Activated CD4-positive, alpha-beta T cell treated with anti-CD3 and anti-CD28 coated beads, Interleukin-2, amount 50 U/mL, for 24 hours (primary cell): Measurements from ENCODE around the gene SPECC1.
"Not testable (repeated sequence)": the region's sequence is repeated elsewhere in the genome, so short reads cannot be mapped to it uniquely, and the experiment has no call there.

Experiments used
- DNase-seq, 2 donors: peaks; one replicate each; pipeline ENCODE4 v3.0.0-alpha.2; 2020; ENCODE audit warnings: low read depth in 1 of 2, low spot score in 1 of 2

The SPECC1 gene

DNA sequence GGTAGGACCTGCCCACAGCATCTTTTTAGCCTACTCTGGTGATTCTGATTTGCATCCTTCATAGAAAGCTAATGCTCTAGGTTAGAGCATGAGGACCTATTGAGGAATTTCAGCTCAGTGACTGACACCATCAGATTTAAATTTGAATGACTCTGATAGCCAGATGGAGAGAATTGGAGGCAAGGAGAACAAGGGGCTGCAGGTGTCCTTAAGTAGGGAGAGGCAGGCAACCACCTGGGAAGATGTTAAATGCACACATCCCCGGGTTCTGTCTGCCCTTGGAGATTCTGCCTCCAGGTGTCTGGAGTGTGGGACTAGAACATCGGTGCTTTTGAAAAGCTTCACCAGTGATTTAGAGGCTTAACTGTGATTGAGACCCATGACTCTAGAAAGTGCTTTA, 221.8 kb downstream of the SPECC1 start:
- DNase-seq = no peak

DNA sequence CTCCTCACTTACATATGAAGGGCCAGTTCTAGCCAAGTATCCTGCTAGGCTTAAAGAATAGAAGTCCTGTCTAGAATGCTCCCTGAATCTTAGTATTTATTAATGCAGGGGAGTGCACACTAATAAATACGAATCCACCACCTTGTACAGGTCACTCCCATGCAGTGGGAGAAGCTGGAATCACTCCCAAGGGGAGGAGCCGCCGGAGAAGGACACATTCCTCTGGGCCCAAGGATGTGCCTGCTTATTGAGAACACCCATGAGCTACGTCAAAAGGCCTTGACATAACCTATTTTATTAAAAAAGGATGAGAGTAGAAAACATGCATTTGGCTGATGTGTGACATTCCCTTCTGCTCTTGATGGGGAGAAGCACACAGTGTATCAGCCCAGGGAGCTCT, 223.5 kb downstream of the SPECC1 start:
- no peak for DNase-seq

DNA sequence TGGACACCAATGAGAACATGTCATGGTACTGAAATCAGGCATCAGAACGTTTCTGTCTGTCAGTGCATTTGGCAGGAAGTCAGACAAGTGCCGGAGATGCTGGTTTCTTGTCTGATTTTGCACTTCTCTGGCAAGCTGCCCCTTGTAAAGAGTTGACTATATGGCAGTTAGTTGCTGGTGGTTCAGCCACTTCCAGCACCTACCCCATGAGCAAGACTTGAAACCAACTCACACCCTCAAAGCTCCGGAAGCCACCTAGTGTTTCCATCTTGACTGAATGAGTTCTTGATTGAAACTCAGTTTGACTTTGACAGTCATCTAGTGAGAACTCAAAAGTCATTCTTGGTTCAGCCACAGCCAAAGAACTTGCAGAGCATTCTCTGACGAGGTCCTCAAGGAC, 225.1 kb downstream of the SPECC1 start:
- DNase-seq = peak in 1 of 2 donors; percentile 63

DNA sequence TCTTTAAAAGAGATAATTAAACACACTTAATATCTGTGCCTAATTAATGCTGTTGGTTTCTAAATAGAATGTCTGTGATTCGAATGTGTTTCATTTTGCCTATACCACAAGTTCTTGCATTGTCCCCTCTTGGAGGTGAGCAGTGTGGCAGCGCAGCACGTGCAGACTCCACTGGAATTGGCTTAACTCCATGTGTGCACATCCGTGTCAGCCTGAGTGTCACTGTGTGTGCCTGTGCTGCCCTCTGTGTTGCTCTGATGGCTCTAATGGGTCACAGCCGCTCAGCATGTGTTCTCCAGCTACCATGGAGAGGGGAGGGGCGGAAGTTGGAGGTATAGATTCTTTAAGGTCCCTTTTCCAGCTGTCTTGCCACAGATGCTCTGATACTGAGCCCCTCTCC, 226.6 kb downstream of the SPECC1 start:
- no peak for DNase-seq

- no peak for DNase-seq
Measured at GRCh38 chr17:20236578-20237227, 227.5 kb downstream of the SPECC1 start.

DNA sequence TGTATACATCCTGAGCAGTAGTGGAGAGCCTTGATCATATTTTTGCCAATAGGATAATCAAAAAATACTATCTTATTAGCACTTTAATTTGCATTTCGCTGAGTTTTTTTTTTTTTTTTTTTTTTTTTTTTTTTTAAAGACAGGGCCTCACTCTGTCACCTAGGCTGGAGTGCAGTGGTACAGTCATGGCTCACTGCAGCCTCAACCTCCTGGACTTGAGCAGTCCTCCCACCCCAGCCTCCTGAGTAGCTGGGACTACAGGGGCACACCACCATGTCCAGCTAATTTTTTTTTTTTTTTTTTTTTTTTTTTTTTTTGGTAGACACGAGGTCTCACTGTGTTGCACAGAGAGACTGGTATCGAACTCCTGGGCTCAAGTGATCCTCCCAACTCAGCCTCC, 230.6 kb downstream of the SPECC1 start:
- DNase-seq = not testable (repeated sequence)

- no peak for DNase-seq
Measured at GRCh38 chr17:20241855-20242254, 232.7 kb downstream of the SPECC1 start.

GRCh38 chr17:20242271-20242670, 233.1 kb downstream of the SPECC1 start:
- no peak for DNase-seq

DNA sequence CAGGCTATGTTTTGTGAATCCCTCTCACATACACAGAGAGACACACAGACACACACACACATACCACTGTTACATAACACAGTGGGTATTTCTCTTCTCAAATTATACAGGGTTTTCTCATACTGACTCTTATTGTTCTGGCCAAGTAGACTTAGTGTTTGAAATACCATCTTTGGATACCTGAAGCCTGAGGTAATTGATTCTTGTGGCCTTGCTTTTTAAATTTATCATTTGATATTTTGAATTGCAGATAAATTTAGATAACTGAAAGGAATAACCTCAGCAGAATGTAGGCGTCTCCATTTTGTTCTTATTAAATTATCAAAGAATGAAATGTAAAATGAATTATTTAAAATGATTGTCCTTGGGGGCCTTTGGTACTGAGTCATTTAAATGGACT, 234.4 kb downstream of the SPECC1 start:
- no peak for DNase-seq

GRCh38 chr17:20244671-20245070, 235.5 kb downstream of the SPECC1 start:
- no peak for DNase-seq

GRCh38 chr17:20246692-20247091, 237.5 kb downstream of the SPECC1 start:
- DNase-seq = no peak

DNA sequence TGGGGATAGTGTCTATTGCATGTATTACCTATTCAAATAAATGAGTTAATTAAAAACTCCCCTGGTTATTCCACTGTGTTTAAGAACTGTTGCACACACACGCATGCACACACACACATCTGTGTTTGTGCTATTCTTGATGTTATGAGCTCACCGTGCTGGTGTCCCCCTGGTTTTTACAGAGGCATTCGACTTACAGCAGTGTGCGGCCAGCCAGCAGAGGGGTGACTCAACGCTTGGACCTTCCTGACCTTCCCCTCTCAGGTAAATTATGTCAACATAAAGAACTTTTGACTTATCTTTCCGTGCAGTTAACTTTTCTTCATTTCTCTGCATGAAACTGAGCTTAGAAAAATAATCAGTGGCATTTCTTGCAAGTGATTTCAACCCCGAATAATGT, 244.2 kb downstream of the SPECC1 start:
- DNase-seq = no peak

- DNase-seq = no peak
Measured at GRCh38 chr17:20254541-20254940, 245.4 kb downstream of the SPECC1 start.

GRCh38 chr17:20256144-20256543, 247.0 kb downstream of the SPECC1 start:
- DNase-seq = no peak

DNA sequence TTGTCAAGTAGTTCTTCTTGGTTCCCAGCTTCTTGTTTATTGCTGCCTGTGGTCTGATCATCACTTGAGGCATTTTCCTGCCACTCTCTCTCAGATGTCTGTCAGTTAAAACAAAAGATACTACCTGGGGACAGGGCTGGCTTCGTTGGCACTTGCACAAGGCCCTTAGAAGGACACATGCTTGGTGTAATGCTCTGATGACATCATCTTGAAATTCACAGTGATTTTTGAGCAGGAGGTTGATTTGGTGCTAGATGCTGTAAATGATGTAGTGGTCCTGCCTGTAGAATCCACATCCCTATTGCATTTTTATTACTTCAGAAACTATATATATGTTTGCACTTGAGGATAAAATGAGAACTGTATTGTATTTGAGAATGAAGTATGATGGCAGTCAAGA, 247.8 kb downstream of the SPECC1 start:
- DNase-seq = no peak

GRCh38 chr17:20257798-20258197, 248.6 kb downstream of the SPECC1 start:
- DNase-seq = no peak

DNA sequence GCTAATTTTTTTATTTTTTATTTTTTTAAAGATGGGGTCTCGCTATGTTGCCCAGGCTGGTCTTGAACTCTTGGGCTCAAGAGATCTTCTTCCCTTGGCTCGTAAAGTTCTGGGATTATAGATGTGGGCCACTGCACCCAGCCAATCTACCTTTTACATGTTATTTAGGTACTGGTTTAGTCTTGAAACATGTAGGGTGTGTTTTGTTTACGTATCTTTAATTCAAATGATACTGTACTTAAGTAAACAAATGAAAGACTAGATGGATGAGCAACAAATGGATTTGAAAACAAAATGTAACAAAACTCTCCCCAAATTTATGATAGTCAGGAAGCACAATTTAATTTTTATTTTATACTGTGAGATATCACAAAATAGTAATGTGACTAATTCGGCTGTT, 250.5 kb downstream of the SPECC1 start:
- DNase-seq = no peak

DNA sequence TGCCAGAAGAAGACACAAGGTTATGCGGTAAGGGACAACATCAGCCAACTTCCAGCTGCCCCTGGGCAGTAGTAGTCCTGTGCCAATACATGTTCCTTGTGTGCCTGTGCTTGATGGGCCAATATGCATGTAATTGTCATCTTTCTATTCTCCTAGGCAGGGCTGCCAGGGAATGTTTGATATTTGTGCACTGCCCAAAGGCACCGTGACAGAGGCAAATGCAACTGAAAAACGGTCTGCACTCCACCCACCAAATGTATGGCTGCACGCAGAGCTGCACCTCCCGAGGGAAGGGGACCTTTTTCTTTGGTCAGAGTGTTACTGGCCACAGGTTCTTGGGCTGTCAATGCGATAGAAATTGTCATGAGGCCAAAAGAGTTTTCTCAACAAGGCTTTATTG, 251.1 kb downstream of the SPECC1 start:
- DNase-seq = no peak

GRCh38 chr17:20262226-20263114, 253.3 kb downstream of the SPECC1 start:
- DNase-seq = no peak

DNA sequence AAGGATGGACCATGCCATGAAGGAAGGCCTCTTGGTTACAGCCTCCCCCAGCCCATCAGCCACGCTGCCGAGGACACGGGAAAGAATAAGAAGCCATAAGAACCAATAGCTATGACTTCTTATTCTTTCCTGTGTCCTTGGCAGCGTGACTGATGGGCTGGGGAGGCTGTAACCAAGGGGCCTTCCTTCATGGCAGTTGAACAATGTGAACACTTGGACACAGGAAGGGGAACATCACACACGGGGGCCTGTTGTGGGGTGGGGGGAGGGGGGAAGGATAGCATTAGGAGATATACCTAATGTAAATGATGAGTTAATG, 253.9 kb downstream of the SPECC1 start:
- DNase-seq = not testable (repeated sequence)

GRCh38 chr17:20263595-20263994, 254.4 kb downstream of the SPECC1 start:
- DNase-seq = no peak

DNA sequence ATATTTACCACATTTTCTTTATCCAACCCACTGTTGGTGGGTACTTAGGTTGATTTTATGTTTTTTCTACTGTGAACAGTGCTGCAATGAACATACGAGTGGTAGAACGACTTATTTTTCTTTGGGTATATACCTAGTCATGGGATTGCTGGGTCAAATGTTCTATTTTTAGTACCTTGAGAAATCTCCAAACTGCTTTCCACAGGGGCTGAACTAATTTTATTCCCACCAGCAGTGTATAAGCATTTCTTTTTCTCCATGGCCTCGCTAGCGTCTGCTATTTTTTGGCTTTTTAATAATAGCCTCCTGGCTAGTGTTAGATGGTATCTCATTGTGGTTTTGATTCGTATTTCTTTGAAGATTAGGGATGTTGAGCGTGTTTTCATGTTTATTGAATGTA, 255.8 kb downstream of the SPECC1 start:
- no peak for DNase-seq
